Measurements from ENCODE around the gene ERC2.

The ERC2 gene

DNA sequence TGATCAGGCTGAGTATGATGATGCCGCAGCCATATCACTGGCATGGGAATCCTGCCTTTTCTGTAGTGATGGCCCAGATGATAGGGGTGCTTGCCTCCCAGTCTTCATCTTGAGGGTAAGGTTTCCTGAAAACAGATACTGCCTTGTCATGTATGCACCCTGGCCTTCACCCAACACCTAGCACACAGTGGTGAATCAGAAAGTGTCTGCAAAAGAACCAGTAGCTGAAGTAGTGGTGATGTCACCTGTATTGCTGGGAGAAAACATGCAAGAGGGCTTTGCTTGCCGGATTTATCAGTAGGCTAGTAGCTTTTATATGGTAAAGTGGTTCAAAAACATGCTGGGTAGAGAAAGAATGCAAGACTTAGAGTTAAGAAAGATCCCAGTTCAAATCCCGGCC lies 561.4 kb downstream of the ERC2 start:
- no peak for FAIRE-seq

DNA sequence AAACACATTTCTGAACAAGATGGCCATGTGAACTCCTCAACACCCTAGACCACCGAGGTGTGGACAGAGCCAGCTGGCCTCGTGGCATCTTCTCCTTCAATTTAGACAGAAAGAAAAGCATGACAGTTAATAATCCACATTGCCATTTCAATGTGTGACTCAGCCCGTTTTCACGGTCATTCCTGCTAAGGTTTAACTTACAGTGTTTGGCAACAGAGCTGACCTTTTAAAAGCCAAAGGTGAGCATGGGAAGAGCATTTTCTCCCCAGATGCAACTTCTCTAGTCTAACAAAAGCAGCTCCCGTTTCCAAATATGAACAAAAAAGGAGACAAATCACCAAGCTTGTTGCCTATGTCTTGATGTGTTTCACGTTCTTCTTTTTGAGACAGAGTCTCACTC lies 563.6 kb downstream of the ERC2 start:
- no peak for FAIRE-seq

DNA sequence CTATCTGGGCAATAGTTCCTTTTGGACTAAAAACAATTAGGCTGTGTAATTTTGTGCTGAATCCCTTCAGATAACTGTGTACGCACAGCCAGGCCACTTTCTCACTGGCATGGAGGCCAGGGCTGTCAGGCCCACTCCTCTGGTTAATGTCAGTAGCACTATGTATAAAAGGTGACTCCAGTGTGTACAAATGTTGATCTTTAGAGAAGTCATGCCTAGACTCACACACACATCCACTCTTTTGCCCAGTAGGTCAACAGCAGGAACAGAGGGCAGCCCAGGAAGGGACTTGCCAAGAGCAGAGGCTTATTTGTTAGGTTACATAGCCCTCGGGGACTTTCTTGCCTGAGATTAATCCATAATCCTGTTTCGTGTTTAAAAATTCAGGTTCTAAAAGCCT lies 564.6 kb downstream of the ERC2 start:
- FAIRE-seq: no peak

DNA sequence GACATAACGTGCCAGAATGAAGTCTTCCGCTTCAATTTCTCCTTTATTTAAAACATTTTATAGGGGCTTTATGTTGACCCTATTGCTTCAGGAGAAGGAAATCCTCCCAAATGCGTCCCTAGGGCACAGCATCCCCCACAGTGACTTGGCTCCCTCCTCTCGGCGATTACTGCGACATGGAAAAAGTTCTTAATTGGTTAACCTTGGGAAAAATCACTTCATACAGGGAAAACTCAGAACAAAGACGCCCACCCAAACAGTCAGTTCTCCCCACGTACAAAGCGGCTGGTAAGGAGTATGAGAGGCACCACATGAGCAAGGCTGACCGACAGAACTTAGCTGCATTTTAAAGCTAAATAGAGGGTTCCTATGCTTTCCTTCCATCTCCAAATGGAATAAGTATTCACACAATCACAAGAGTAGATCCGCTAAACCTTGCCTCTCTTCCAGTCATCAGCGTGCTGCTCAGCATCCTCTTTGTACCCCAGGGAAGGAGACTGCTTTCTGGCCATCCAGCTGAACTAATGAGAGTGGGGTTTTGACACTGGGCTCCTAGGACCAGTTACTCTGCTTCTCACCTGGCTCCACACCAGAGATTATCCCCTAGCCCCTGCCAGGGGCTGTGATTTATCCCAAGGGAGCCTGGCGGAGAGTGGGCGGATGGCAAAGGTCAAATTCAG lies 565.9 kb downstream of the ERC2 start:
- no peak for FAIRE-seq

DNA sequence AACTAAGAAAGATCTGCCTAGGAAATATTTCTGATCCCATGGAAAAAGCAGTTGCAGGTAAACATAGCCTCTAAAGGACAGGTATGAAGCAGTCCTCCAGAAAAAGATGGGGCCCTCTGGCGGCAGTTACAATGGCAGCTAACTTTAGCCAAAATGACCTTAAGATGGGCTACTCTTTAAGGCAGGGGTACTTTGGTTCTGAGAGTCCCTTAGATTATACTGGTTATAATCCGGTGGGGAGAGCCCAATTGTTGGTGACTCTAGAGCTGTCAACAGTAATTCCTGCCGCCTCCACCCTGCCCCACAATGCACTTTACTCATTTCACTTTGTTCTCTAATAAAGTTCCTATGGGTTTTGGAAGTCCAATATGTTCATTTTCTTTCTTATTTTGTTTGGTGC lies 568.4 kb downstream of the ERC2 start:
- no peak for FAIRE-seq

DNA sequence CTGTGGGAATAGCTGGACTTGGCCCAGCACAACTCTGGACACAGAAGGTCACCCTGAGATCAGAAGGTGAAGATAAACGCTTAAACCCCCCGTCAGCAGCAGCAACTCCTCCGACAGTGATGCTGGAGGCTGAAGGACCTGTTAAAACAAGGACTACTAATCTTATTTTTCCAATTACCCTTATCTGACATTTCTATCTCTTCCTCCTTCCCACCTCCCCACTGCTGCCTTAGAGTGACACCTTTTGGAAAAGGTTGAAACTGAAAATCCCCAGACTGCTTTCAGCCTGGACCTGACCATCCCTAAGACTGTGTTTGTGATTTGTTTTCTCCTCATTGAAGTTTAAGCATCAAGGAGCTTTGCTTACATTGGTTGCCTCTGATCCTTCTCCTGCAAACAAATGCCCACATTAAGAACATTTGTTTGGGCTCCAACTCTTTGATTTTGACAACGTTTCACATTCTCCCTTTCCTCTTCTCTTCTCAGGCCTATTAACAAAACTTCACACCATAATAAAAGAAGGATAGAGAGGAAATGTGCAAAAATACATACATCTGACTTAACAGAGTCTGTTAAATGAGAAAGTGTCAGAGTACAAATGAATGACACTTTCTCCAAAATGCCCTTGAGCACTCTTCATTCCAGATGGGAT lies 570.6 kb downstream of the ERC2 start:
- peak; percentile 70 for FAIRE-seq

DNA sequence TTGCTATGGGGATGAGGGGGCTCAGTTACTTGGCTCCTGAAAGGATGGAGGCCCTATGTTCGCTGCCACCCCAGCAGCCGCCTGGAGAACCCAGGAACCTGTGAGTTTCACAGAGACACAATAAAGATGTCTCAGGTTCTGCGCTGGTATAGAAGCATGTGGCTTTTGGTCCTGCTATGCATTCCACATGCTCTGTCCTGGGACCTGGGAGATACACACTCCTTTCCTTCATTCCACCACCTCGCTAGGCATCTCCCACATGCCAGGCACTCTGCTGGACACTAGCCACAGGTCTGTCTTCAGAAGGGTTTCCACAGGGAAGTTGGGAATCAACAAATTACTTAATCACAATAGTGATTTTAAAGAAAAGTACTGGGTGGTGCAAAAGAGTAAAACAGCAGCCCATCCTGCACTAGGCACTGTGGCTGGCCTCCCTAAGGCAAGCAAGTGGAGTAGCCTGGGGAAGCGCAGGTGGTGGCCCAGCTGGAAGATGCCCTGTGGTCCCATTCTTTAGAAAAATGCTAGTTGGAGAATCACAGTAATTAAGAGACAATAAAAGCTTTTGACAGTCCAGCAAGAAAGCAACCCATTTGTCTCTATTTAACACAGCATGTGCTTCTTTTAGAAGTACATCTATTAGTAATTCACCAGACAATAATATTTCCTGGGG lies 572.2 kb downstream of the ERC2 start:
- FAIRE-seq: no peak

DNA sequence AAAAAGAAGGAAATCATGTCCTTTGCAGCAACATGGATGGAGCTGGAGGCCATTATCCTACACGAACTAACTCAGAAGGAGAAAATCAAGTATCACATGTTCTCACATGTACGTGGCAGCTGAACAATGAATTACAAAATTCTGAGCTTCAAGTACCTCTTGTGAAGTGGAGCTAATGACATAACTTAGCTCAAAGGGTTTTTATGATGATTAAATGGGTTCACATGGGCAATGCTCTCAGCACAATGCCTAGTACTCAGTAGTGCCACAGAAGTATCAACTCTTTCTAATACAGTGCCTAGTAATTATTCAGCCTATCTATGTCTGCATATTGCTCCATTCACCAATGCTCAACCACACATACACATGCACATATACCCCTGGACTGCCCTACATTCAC lies 573.7 kb downstream of the ERC2 start:
- no peak for FAIRE-seq

DNA sequence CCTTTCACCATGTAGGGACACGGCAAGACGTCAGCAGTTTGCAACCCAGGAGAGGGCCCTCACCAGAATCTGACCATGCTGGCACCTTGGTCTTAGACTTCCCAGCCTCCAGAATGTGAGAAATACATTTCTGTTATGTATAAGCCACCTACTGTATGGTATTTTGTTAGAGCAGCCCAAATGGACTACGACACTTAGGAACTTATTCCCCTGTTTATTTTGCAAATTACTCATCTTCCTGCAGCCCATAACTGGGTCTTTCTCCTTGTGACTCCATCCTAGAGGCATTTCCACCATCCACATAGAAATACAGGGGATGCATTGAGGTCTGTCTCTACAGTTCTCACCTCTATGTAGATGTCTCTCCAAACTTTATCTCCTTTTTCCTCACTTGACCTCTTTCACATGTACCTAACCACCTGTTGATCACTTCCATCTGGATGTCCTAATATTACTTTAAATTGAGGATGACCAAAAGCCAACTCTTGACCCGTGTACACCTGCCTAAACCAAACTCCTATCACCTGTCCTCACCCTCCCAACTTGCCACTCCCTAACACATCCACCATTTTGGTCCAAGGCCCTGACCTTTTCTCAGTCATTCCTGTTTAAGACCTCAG lies 575.1 kb downstream of the ERC2 start:
- FAIRE-seq: no peak

DNA sequence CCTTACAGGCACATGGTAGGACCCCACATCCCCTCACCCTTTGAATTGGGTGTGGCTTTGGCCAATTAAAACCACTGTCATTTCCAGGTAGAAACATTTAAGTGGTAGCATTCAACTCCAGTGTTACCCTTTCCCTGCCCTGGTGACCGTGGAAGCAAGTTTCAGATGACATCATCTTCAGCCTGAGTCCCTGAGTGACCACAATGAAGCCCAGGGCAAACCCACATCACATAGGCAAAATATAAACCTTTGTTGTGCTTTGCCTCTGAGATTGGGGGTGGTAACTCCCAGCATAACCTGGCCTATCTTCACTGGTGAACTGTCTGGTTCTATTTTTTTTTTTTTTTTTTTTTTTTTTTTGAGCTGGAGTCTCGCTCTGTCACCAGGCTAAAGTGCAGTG lies 577.2 kb downstream of the ERC2 start:
- no peak for FAIRE-seq

DNA sequence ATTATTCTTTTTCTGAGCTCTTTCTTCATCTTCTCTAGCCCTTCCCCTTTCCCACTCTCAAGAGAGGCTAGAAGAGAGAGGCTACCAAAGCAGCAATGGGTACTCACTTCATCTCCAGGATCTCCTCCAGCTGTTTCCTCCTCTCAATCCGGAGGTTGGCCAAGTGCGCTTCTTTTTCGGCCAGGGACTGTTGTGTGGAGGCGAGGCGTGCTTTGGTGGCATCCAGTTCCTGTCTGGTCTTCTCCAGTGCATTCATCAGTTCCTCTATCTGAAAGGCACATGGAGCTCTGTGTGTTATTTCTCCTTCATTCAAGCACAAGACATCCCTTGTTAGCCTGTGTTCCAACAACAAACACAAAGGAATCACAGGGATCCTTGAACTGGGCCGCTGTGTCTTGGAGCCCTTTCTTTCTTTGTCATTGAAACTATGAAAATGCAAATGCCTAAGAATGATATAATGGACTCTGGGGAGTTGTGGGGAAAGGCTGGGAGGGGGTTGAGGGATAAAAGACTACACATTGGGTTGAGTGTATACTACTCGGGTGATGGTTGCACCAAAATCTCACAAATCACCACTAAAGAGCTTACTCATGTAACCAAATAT lies 579.9 kb downstream of the ERC2 start:
- FAIRE-seq: no peak

DNA sequence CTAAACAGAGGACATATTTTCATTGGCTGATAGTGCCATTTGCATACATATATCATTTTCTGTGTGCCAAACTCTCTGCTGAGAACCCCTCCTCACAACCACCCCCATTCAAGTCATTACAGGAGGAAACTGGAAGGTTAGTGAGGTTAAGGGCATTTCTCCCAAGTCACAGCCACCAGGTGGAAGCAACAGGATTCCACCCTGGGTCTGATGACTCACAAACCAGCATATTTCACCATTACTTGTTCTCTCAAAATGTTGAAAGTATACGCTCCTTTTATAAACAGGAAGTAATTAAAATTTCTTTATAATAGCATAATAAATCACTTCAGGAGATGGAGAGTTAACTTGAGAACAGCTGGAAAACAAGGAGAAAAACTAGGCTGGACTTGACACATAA lies 582.5 kb downstream of the ERC2 start:
- no peak for FAIRE-seq

DNA sequence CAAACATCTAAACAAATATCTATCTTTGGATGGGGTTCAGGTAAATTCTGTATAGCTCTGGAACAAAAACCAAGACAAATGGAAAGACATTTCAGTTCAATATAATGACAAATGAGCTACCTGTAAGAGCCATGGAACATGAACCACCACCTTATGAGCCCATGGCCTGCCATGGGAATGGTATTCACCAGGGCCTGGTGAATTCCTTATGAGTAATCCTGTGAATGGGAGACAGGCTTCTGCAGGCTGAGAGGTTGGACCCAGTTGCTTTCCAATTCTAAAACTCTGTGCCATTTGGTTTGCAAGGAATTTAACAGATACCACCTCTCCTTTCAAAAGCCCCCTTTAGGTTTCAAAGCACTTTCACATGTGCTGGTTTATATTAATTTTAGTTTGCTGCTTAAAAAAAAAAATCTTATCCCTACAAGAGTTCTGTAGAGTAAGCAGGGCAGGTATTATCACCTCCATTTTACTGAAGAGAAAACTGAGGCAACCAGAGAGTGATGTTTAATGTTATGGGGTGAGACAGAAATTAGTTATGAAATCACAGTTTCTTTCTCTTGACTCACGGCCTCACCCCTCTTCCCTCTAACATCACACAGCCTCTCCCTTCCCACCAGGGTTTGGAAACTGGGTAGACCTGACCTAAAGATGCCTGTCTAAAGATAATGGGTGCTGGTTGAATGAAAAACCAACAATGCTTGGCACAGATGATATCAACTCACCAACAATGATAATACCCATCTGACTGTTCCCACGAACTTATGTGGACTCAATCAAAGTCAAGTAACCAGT lies 583.6 kb downstream of the ERC2 start:
- FAIRE-seq: no peak

DNA sequence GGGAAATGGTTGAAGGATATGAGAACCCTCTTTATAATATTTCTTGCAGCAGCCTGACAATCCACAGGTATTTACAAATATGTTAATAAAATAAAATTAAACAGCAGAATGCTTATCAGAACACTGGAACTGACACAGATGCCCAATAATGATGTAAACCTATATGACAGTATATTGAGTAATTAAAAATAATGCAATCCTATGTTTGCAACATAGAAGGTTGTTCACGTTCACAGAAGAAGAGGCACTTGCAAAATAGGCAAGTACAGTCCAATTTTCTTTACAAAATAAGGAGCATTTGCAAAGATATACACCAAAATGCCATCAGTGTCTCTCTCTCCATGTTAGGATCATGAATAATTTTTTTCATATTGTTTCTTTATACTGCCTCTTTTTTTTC lies 584.2 kb downstream of the ERC2 start:
- FAIRE-seq: no peak

DNA sequence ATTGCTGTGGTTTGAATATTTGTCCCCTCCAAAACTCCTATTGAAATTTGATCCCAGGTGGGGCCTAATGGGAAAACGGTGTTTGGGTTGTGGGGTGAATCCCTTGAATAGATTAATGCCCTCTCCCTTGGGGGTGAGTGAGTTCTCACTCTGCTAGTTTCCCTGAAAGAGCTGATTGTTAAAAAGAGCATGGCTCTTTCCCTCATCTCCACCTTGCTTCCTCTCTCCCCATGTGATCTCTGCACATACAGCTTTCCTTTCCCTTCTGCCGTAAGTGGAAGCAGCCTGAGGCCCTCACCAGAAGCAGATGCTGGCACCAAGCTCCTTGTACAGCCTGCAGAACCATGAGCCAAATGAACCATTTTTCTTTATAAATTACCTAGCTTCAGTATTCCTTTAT lies 586.3 kb downstream of the ERC2 start:
- no peak for FAIRE-seq

DNA sequence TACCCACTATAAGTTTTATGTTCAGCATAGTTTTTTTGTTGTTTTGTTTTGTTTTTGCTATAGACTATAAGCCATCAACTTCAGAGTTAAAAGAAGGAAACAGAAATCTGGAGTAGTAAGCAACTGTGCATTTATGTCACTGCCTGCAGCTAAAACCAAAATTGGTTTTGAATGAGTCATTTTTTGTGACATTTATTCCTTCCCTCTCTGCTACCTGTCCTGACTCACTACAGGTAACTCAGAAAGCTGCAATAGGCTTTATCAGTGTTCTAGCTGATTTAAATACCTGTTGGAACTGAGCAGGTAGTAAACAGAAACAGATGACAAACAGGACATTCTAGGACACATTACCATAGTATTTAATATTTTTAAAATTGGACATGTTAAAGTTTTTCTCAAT lies 587.9 kb downstream of the ERC2 start:
- no peak for FAIRE-seq

DNA sequence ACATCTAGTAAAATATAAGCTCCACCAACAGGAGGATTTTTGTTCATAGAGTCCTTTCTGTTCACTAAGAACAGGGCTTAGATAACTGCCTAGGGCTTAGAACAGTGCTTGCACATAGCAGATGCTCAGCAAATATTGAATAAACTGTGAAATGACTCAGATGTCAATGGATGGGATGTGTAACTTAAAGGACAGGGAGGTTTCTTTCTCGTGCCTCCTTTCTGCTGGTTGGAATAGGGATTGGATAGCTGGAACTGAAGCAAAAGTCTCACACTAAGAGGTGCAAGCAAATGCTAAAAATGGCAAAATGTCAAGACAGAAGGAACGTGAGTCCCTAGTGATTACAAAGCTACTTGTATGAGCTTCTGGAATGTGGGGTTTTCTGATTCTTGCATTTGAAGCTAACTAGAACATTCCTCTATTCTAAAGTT lies 588.4 kb downstream of the ERC2 start:
- FAIRE-seq: no peak

DNA sequence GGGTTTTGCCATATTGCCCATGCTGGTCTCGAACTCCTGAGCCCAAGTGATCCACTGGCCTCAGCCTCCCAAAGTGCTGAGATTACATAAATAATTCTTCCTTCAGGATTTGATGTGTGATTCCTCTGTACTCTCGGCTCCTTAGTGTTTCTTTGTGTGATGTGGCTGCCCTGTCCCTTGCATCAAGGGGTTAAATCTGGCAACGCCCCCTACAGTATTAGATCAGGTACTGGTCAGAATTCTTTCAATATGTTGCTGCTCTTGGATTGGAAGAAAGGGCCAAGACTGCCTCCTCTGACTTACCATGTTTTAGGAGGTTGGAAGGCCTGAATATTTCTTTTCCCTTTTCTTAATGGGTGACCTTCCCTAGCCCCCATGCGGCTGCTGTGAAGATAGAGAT lies 590.6 kb downstream of the ERC2 start:
- FAIRE-seq: no peak

DNA sequence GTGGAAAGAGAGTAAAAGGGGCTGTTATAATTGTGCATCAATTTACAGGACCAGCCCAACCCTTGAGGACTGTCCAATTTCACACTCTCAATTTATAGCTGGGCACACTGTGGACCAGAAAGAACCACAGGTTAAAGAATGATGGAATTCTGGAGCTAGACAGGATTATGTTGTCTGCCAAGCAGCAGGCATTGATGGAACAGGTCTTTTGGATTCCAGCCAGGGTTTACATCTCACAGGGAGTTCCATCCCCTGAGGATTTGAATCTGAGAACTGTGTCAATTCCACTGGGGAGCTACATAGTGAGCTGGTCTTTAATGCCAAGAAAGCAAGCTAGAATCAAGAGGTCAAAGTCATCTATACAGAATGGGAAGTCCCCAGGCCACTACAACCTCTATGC lies 591.7 kb downstream of the ERC2 start:
- no peak for FAIRE-seq

DNA sequence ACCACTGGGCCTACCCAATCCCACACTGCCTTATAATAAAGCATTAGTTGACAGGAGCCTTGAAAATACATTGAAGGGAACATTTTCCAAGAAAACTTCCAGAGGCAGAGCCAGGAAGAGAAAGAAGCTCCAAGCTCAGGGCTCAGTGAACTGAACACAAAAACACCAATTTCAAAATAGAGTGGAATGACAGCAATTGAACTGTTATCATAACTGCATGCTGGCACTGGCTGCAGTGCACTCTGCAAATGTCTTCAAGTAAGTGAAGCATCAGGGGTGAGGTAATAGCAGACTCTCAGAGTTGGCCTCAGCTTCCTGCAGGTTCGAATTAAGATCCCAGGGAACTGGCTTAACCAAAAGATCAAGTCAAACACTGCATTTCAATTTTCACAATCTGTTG lies 593.2 kb downstream of the ERC2 start:
- no peak for FAIRE-seq

DNA sequence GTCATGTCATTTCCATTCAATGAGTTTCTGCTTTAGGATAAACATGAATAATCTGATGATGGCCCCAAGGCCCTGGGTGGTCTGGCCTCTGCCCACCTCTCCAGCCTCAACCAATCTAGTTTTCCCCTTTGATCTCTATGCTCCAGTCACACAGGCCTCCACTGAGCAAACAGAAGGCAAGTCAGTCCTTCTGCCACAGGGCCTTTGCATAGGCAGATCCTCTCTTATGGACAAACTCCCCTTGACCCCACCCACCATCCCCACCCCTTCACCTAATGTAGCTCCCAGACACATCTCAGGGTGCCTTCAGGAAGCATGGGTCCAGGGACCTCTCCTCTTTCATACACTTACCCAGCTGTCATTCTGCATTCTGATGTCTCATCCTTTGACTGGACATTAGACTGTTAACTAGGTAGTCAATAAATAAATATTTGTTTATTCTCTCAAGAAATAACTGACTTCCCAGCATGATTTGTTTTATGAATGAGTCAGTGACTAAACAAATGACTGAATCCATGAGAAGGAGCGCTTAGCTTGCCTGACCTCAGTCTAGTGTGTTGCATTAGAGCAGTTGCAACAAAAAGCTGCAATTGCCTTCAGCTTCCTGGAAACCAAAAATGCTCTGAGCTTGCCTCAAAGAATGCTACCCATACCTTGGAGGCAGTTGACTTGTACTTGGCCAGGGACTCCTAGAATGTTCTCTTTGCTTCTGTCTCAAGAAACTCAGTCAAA lies 594.6 kb downstream of the ERC2 start:
- no peak for FAIRE-seq

DNA sequence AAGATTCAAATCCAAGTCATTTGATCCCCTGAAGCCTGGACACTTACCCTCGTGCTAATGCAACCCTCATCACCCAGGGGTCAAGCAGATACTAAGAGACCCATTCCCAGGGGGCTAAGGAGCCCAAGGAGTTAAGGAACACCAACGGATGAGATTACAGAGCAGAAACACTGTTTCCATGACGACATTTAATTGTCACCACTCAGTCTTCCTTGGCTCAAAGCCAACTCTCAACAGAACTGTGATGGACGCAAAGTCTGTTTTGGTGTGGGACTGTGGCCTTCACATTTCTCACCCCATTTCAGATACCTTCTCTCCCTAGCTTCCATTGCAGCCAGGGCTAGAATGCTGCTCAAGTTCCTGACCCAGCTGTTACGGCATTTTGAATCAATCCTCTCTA lies 597.7 kb downstream of the ERC2 start:
- FAIRE-seq: no peak

Data from endometrium (tissue), 2 donors.